GM23248 (cell line): Measurements from ENCODE around the gene ASAP2.

Experiments
- EZH2 ChIP-seq: fragments of 200-600 bp; sonication (generic); IDR thresholded peaks from 2 replicates; pipeline ENCODE4 v1.6.1; 2018; ENCODE audit warnings: antibody characterized with exemption, mild to moderate bottlenecking; ENCODE audit not compliant: insufficient read depth, poor library complexity, severe bottlenecking
- EZH2phosphoT487 ChIP-seq: fragments of 200-600 bp; sonication (generic); IDR thresholded peaks from 2 replicates; pipeline ENCODE4 v1.6.1; 2018; ENCODE audit warnings: antibody characterized with exemption, moderate library complexity, mild to moderate bottlenecking, low read depth; ENCODE audit not compliant: insufficient read depth

DNA sequence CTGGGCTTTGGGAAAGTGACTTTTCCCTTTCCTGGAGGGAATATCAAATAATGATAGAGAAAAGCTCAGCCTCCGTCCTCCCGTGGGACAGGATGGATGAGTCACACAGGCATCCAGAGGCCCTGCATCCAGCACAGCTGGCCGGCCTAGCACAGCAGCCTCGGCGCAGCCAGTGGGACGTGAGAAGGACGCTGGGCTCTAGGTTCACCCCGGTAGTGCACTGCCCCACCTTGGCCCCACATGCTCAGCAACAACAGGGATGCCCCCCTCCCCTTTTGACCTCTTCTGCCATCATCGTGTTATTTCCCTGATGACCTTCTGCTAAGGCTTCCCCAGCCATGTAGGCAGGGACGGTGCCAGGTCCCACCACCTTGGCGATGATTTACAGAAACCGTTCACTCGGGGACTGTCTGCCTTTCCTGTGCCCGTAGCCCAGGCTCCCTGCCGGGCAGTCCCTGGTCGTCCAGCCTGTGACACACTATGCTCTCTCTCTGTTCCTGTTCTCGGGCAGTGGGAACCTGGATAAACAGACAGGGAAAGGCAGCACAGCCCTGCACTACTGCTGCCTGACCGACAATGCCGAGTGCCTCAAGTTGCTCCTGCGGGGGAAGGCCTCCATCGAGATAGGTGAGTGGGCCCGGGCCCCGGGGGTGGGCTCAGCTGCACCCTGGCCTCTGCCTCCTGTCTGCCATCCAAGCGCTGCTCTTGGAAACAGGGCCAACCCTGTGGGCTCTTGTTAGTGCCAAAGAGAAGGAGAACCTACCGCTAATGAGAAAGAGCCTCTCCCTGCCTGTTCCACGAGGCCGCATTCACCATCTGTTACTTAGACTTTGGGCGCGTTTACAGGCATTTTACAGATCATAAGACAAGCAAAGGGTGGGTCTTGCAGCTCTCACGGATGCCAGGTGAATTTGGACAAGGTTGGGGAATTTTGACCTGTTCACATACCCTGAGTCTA lies 172.1 kb downstream of the ASAP2 start:
- TF ChIP-seq EZH2: no peak
- TF ChIP-seq EZH2phosphoT487: no peak
